HL-60 (cell line): ENCODE data around the gene UAP1.
"Not testable (repeated sequence)": the region's sequence is repeated elsewhere in the genome, so short reads cannot be mapped to it uniquely, and the experiment has no call there.

Experiments
- DNase-seq, 2 experiments: peaks; one replicate each; pipeline ENCODE4 v3.0.0-alpha.2; 2010 to 2020; ENCODE audit warnings: low read depth in 1 of 2, low spot score in 1 of 2
- H3K27ac ChIP-seq: fragments of 250-450 bp; sonication (Bioruptor Pico); replicated peaks from 2 replicates; pipeline ENCODE4 v1.5.1; 2020; ENCODE audit warnings: mild to moderate bottlenecking, moderate library complexity
- H3K27me3 ChIP-seq: fragments of 250-450 bp; sonication (Bioruptor Pico); 2 replicates; pipeline ENCODE4 v1.5.1; 2021; ENCODE audit warnings: mild to moderate bottlenecking, moderate library complexity; ENCODE audit not compliant: insufficient read depth, poor library complexity, severe bottlenecking
- H3K4me3 ChIP-seq: replicated peaks from 2 replicates; pipeline ENCODE4 v1.5.1; 2011; ENCODE audit warnings: mild to moderate bottlenecking, control low read depth, low read length; ENCODE audit not compliant: insufficient read depth
- CTCF ChIP-seq: IDR thresholded peaks from one replicate; pipeline ENCODE4 v1.5.1; 2011; ENCODE audit warnings: low read length, control low read depth, inconsistent platforms; ENCODE audit not compliant: insufficient read depth
- GABPA ChIP-seq: IDR thresholded peaks from 2 replicates; pipeline ENCODE4 v1.6.1; 2012; ENCODE audit warnings: low read depth
- POLR2AphosphoS5 ChIP-seq: IDR thresholded peaks from 2 replicates; pipeline ENCODE4 v1.6.1; 2012; ENCODE audit warnings: low read depth
- SPI1 ChIP-seq: IDR thresholded peaks from 2 replicates; pipeline ENCODE4 v1.6.1; 2012; ENCODE audit warnings: low read depth, mild to moderate bottlenecking, borderline replicate concordance
- TF ChIP-seq, protein P1 (sequence below): IDR thresholded peaks from 2 replicates; pipeline ENCODE4 v1.6.1; 2012; ENCODE audit warnings: low read depth; ENCODE audit not compliant: insufficient replicate concordance

The UAP1 gene

GRCh38 chr1:162590101-162590500, 28.6 kb downstream of the UAP1 start:
- no peak overlapping the region for H3K4me3 ChIP-seq
- H3K27ac ChIP-seq: no peak overlapping the region
- no peaks in the 10 kb centered on the region for H3K27me3 ChIP-seq
- no peak for TF ChIP-seq POLR2AphosphoS5
- TF ChIP-seq SPI1: no peak
- TF ChIP-seq CTCF: no peak
- DNase-seq: no peak

- H3K4me3 ChIP-seq: no peak overlapping the region
- TF ChIP-seq GABPA: no peak
- no peak for TF ChIP-seq POLR2AphosphoS5
- no peak for TF ChIP-seq CTCF
- TF ChIP-seq, protein P1, sequence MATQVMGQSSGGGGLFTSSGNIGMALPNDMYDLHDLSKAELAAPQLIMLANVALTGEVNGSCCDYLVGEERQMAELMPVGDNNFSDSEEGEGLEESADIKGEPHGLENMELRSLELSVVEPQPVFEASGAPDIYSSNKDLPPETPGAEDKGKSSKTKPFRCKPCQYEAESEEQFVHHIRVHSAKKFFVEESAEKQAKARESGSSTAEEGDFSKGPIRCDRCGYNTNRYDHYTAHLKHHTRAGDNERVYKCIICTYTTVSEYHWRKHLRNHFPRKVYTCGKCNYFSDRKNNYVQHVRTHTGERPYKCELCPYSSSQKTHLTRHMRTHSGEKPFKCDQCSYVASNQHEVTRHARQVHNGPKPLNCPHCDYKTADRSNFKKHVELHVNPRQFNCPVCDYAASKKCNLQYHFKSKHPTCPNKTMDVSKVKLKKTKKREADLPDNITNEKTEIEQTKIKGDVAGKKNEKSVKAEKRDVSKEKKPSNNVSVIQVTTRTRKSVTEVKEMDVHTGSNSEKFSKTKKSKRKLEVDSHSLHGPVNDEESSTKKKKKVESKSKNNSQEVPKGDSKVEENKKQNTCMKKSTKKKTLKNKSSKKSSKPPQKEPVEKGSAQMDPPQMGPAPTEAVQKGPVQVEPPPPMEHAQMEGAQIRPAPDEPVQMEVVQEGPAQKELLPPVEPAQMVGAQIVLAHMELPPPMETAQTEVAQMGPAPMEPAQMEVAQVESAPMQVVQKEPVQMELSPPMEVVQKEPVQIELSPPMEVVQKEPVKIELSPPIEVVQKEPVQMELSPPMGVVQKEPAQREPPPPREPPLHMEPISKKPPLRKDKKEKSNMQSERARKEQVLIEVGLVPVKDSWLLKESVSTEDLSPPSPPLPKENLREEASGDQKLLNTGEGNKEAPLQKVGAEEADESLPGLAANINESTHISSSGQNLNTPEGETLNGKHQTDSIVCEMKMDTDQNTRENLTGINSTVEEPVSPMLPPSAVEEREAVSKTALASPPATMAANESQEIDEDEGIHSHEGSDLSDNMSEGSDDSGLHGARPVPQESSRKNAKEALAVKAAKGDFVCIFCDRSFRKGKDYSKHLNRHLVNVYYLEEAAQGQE: no peak
- no peak for TF ChIP-seq SPI1
- H3K27ac ChIP-seq: no peak overlapping the region
- no peak for DNase-seq
- H3K27me3 ChIP-seq: no peaks in the 10 kb centered on the region
Observed at GRCh38 chr1:162590686-162591085, 29.2 kb downstream of the UAP1 start.

- DNase-seq: no peak
- TF ChIP-seq GABPA: no peak
- TF ChIP-seq, protein P1: no peak
- no peak for TF ChIP-seq SPI1
- TF ChIP-seq CTCF: no peak
- TF ChIP-seq POLR2AphosphoS5: no peak
- H3K27me3 ChIP-seq: no peaks in the 10 kb centered on the region
- no peak overlapping the region for H3K4me3 ChIP-seq
- H3K27ac ChIP-seq: no peak overlapping the region
Observed at GRCh38 chr1:162596514-162597170, 35.1 kb downstream of the UAP1 start.

- no peak for TF ChIP-seq CTCF
- TF ChIP-seq POLR2AphosphoS5: no peak
- TF ChIP-seq, protein P1: no peak
- TF ChIP-seq SPI1: no peak
- no peak for TF ChIP-seq GABPA
- Histone ChIP-seq H3K4me3 (no peak overlapping the region), H3K27ac (no peak overlapping the region), H3K27me3 (no peaks in the 10 kb centered on the region)
- no peak for DNase-seq
Observed at GRCh38 chr1:162599451-162599850, 37.9 kb downstream of the UAP1 start.

- H3K27me3 ChIP-seq, H3K4me3 ChIP-seq, H3K27ac ChIP-seq, DNase-seq: not testable (repeated sequence)
Observed at GRCh38 chr1:162603117-162603516, 41.6 kb downstream of the UAP1 start.
